ENCODE measurements around the gene CCDC17. TPM values are rescaled to one million over a fixed set of nuclear protein-coding genes. Genes with fewer than 3 reads are reported as not detected.
"Not testable (repeated sequence)": the region's sequence is repeated elsewhere in the genome, so short reads cannot be mapped to it uniquely, and the experiment has no call there.

The CCDC17 gene
- total RNA-seq, 2 donors from 2014 or later = 0.39 to 0.52 TPM

- no peak for DNase-seq (ENCODE audit: low spot score)
- peaks cover 37% of the 10 kb centered on the region for H3K36me3 ChIP-seq
Measured at GRCh38 chr1:45604239-45604638, 19.6 kb downstream of the CCDC17 start.

GRCh38 chr1:45596765-45597164 is 27.1 kb downstream of the CCDC17 start:
- not testable (repeated sequence) for H3K27ac ChIP-seq; H3K27me3 ChIP-seq; H3K4me1 ChIP-seq; H3K4me3 ChIP-seq; H3K9me3 ChIP-seq; DNase-seq (ENCODE audit: low spot score)
- H3K36me3 ChIP-seq = peaks cover 15% of the 10 kb centered on the region

More at GRCh38 chr1:45604239-45604638, 19.6 kb downstream of the CCDC17 start:
- H3K9me3 ChIP-seq = no peaks in the 10 kb centered on the region
- H3K4me3 ChIP-seq = no peak overlapping the region
- H3K4me1 ChIP-seq = no peaks in the 10 kb centered on the region
- no peak for TF ChIP-seq CTCF (IDR thresholded peaks at IDR 0.05)
- H3K27ac ChIP-seq = no peak overlapping the region
- H3K27me3 ChIP-seq = no peaks in the 10 kb centered on the region

GRCh38 chr1:45594412-45594811 is 29.4 kb downstream of the CCDC17 start:
- Histone ChIP-seq H3K4me1 (peaks cover 0 to 5% of the 10 kb centered on the region in 2 donors), H3K9me3 (no peaks in the 10 kb centered on the region), H3K27me3 (no peaks in the 10 kb centered on the region), H3K27ac (no peak overlapping the region), H3K36me3 (peaks cover 14% of the 10 kb centered on the region), H3K4me3 (no peak overlapping the region)
- no peak for TF ChIP-seq CTCF (IDR thresholded peaks at IDR 0.05)
- DNase-seq (ENCODE audit: low spot score) = no peak

- Histone ChIP-seq H3K4me3 (no peak overlapping the region), H3K36me3 (peaks cover 11% of the 10 kb centered on the region), H3K27ac (peak overlapping the region in 1 of 2 donors; percentile 31), H3K4me1 (peaks cover 0 to 30% of the 10 kb centered on the region in 2 donors), H3K27me3 (no peaks in the 10 kb centered on the region), H3K9me3 (no peaks in the 10 kb centered on the region)
- DNase-seq (ENCODE audit: low spot score) = no peak
- no peak for TF ChIP-seq CTCF (IDR thresholded peaks at IDR 0.05)
Measured at GRCh38 chr1:45589861-45590260, 34.0 kb downstream of the CCDC17 start.

GRCh38 chr1:45586769-45587168 is 37.1 kb downstream of the CCDC17 start:
- no peak overlapping the region for H3K27ac ChIP-seq
- no peak for DNase-seq (ENCODE audit: low spot score)
- H3K36me3 ChIP-seq = no peaks in the 10 kb centered on the region
- peaks cover 0 to 36% of the 10 kb centered on the region in 2 donors for H3K4me1 ChIP-seq
- no peaks in the 10 kb centered on the region for H3K9me3 ChIP-seq
- no peak for TF ChIP-seq CTCF (IDR thresholded peaks at IDR 0.05)
- H3K4me3 ChIP-seq = no peak overlapping the region
- no peaks in the 10 kb centered on the region for H3K27me3 ChIP-seq

- no peak for DNase-seq (ENCODE audit: low spot score)
- Histone ChIP-seq H3K27ac (peak overlapping the region in 1 of 2 donors; percentile 94), H3K27me3 (no peaks in the 10 kb centered on the region), H3K36me3 (no peaks in the 10 kb centered on the region), H3K4me1 (peaks cover 0 to 36% of the 10 kb centered on the region in 2 donors), H3K9me3 (no peaks in the 10 kb centered on the region), H3K4me3 (peak overlapping the region; percentile 72 to 98)
- TF ChIP-seq CTCF (IDR thresholded peaks at IDR 0.05) = no peak
Measured at GRCh38 chr1:45585496-45586075, 38.3 kb downstream of the CCDC17 start.

All from right atrium auricular region (tissue), 2 donors.